GM18505 (cell line): ENCODE results near the gene RAB34.
"Not testable (repeated sequence)": the region's sequence is repeated elsewhere in the genome, so short reads cannot be mapped to it uniquely, and the experiment has no call there.

Experiments
- ATAC-seq: cut with Tn5 transposase; IDR thresholded peaks from one replicate; pipeline ENCODE4 v1.9.1; 2021; ENCODE audit not compliant: unreplicated experiment
- POLR2A ChIP-seq: IDR thresholded peaks from 4 replicates; pipeline ENCODE4 v1.6.1; 2011; ENCODE audit warnings: borderline replicate concordance; ENCODE audit not compliant: insufficient read depth, insufficient read length; ENCODE audit errors: extremely low read depth

The RAB34 gene

GRCh38 chr17:28729950-28730330 lies 12.3 kb upstream of the RAB34 start:
- TF ChIP-seq POLR2A, result no peak
- no peak for ATAC-seq

- peak; percentile 43 for TF ChIP-seq POLR2A
- ATAC-seq, result peak; percentile 36
Observed at GRCh38 chr17:28728364-28729200, 10.9 kb upstream of the RAB34 start, which contains the start of gene NEK8. Gene NEK8, plus strand, starts transcription at chr17:28728788. Its CDS starts 26 bp downstream, at chr17:28728814.

GRCh38 chr17:28726627-28727491 lies 9.2 kb upstream of the RAB34 start:
- peak; percentile 43 for TF ChIP-seq POLR2A
- ATAC-seq, result peak; percentile 40

- no peak for TF ChIP-seq POLR2A
- peak; percentile 12 for ATAC-seq
Observed at GRCh38 chr17:28726226-28726626, 8.6 kb upstream of the RAB34 start, which contains the start of gene TLCD1. Gene TLCD1, minus strand, starts transcription at chr17:28726233. Its CDS starts 136 bp downstream, at chr17:28726097.

DNA sequence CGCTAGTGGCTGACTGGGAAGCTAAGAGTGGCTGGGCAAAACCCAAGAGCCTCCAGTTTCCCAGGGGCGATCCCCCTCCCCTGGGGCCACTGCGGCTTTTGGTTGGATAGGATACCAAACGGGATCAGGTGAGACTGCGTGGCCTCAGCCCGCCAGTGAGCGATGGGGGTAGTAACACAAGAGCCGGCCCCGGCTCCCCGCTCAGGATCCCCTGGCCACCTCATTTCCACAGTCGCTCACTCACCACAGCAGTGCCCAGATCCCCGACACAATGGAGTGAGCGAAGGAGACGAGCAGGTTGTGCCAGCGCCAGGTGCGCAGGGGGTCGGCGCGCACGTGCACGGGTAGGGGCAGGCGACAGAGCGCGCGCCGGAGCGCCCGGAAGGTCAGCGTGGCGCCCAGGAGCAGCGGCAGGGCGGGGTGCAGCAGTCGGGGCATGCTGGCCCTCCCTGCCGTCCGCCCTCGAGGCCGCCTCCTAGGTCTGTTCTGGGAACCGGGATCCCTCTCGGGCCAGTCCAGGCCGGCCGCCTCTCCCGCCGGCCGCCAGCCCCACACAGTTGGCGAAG lies 8.1 kb upstream of the RAB34 start:
- peak; percentile 67 for TF ChIP-seq POLR2A
- ATAC-seq, result peak; percentile 1

DNA sequence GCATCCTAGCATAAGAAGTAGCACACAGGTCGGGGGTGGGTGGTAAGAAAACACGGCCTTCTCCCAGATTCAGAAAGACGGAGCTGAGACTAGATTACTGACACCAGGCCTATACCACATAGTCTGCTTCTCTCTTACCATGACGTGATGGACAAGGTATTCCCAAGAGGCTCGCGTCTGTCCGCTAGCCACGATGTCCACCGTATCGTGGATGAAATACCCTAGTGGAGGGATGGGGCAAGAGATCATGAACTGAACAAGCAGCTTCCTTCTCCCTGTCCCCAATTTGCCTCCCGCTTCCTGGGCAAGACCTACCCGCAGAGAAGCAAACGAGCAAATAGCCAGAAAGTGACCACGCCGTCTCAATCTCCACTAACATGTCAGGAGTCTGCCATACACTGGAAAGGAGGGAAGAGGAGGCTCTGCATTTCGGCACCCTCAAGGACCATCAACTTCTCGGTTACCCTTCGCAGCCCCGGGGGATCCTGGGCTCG lies 7.5 kb upstream of the RAB34 start:
- no peak for ATAC-seq
- TF ChIP-seq POLR2A, result peak; percentile 80

DNA sequence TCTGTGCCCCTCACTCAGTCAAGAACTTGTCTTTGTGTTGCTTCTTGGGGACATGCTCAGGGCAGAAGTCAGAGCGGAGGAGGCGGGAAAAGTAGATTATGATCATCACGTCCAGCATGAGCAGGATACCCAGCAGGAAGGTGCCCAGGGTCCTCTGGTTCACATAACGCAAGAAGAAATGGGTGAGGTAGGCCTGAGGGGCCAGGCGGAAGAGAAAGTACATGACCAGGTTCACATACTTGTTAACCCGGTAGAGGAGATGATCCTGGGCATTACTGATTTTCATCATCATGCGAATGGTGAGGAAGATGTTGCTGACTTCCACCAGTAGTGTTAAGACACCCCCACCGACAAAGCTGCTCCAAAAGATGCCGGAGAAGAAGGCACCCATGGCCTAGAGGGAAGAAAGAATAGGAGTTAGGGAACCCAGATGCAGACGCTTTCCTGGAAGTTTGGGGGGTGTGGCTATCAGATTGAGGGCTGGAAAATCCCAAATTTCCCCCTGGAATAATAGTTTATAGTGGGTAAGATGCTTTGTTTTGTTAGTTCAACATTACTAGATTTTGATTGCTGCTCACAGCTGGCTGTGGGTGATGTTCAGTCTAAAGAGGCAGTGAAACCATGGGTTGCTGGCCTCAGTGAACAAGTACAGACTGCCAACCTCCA lies 7.0 kb upstream of the RAB34 start:
- no peak for ATAC-seq
- no peak for TF ChIP-seq POLR2A

- ATAC-seq, result not testable (repeated sequence)
Observed at GRCh38 chr17:28723836-28724499, 6.3 kb upstream of the RAB34 start.

- no peak for ATAC-seq
- no peak for TF ChIP-seq POLR2A
Observed at GRCh38 chr17:28723159-28723835, 5.6 kb upstream of the RAB34 start.

GRCh38 chr17:28722417-28723158 lies 4.9 kb upstream of the RAB34 start:
- TF ChIP-seq POLR2A, result no peak
- ATAC-seq, result no peak

GRCh38 chr17:28720997-28721329 lies 3.3 kb upstream of the RAB34 start:
- ATAC-seq, result not testable (repeated sequence)

DNA sequence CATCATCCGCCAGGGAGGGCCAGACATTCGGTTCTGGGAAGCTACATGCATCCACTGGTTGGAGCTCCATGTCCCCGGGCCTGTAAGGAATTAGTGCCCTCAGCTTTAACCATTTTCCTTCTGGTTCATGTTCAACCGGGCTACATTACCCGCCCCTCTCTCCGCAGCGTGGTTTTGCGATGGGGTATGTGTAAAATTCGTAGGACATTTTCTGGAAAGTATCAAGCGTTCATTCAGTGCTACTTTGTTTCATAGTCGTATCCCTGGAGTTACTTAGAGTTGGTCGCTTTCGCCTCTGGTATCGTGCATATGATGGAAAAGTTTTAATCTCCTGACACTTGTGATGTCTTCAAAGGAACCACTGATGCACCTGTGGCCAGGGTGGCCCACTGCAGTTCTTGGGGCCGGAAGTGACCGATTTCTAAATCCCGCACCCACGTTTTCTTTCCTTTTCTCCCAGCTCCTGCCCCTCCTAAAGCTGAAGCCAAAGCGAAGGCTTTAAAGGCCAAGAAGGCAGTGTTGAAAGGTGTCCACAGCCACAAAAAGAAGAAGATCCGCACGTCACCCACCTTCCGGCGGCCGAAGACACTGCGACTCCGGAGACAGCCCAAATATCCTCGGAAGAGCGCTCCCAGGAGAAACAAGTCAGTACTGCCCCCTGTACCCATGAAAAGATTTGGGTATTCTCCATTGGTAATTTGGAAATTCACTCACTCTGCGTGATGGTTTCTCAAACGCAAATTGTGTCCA lies 2.8 kb upstream of the RAB34 start:
- peak; percentile 39 for TF ChIP-seq POLR2A
- no peak for ATAC-seq
